GM12878 (cell line): ENCODE results near the gene TMEM131L. TPM values are rescaled to one million over a fixed set of nuclear protein-coding genes. Genes with fewer than 3 reads are reported as not detected.

Experiments
- BCL11A ChIP-seq: IDR thresholded peaks from 2 replicates; pipeline ENCODE4 v1.6.1; 2011; ENCODE audit warnings: low read depth, low read length
- BHLHE40 ChIP-seq, 2 experiments: fragments of 450-650 bp in 1 of 2; IDR thresholded peaks; 2 replicates each; pipeline ENCODE4 v1.6.1; 2011 to 2017; ENCODE audit warnings: low read depth in 2 of 2, borderline replicate concordance in 1 of 2, improper control_type of control experiment in 1 of 2, low read length in 1 of 2, mild to moderate bottlenecking in 1 of 2
- CBFB ChIP-seq: IDR thresholded peaks from 2 replicates; pipeline ENCODE4 v1.6.1; 2016; ENCODE audit warnings: antibody characterized with exemption, low read depth
- E2F4 ChIP-seq: IDR thresholded peaks from 2 replicates; pipeline ENCODE4 v1.6.1; 2012; ENCODE audit warnings: low read depth, low read length, improper control_type of control experiment
- IKZF2 ChIP-seq, 2 experiments: fragments of 450-650 bp; IDR thresholded peaks; 2 replicates each; pipeline ENCODE4 v1.6.1; 2017; ENCODE audit warnings: mild to moderate bottlenecking in 2 of 2, moderate library complexity in 2 of 2
- KAT2A ChIP-seq: conservative IDR thresholded peaks from 2 replicates; pipeline ENCODE4 v1.6.1; 2011; ENCODE audit warnings: low read depth, low read length; ENCODE audit not compliant: control insufficient read depth
- KLF5 ChIP-seq: fragments of 450-650 bp; IDR thresholded peaks from 2 replicates; pipeline ENCODE4 v1.6.1; 2014; ENCODE audit warnings: mild to moderate bottlenecking; ENCODE audit not compliant: partially characterized antibody
- MTA3 ChIP-seq: IDR thresholded peaks from 2 replicates; pipeline ENCODE4 v1.6.1; 2012; ENCODE audit warnings: low read length, inconsistent platforms, borderline replicate concordance
- PBX3 ChIP-seq: IDR thresholded peaks from 2 replicates; pipeline ENCODE4 v1.6.1; 2011; ENCODE audit warnings: mild to moderate bottlenecking, low read depth, low read length, moderate library complexity; ENCODE audit not compliant: insufficient replicate concordance
- PKNOX1 ChIP-seq: fragments of 450-650 bp; IDR thresholded peaks from 2 replicates; pipeline ENCODE4 v1.6.1; 2016; ENCODE audit warnings: mild to moderate bottlenecking
- ZBTB40 ChIP-seq: fragments of 450-650 bp; IDR thresholded peaks from 2 replicates; pipeline ENCODE4 v1.6.1; 2016; ENCODE audit warnings: mild to moderate bottlenecking, moderate library complexity, borderline replicate concordance
- ZNF622 ChIP-seq: fragments of 450-650 bp; IDR thresholded peaks from 2 replicates; pipeline ENCODE4 v1.6.1; 2017; ENCODE audit warnings: mild to moderate bottlenecking, inconsistent platforms
- polyA plus RNA-seq, 11 experiments: library from polyadenylated mRNA; depleted of rRNA in 4 of 11; unstranded in 6 of 11; stranded (reverse) in 5 of 11; fragments of >200 nt; fragmentation: Nextera tagmentation in 4 of 11; fragmentation: Illumina TruSeq in 1 of 11; extraction: Ambion mirVana in 4 of 11; extraction: Trizol in 1 of 11; gene quantifications; 1 replicate in 1 of 11; 2 replicates in 10 of 11; pipeline versions ENCODE4 v1.2.1 to v1.2.3, GENCODE V29; 2011 to 2016; ENCODE audit warnings: inconsistent platforms in 2 of 11, missing spikeins in 2 of 11, low read depth in 1 of 11
- total RNA-seq, 4 experiments: library from RNA; depleted of rRNA in 3 of 4; stranded (reverse); fragments of >200 nt in 3 of 4; fragmentation: Illumina TruSeq in 1 of 4; extraction: Trizol in 1 of 4; gene quantifications; 2 replicates each; pipeline versions ENCODE4 v1.2.1 to v1.2.3, GENCODE V29; 2013 to 2021

Gene TMEM131L
- total and polyA plus RNA-seq, 10 of the 15 experiments (the other 5 are each of a cell fraction or from before 2014, with no cell fraction given): 8.5 to 101 (median 74.4) TPM

GRCh38 chr4:153476829-153477574, 10.8 kb downstream of the TMEM131L start (continued):
- TF ChIP-seq BHLHE40 (IDR thresholded peaks at IDR 0.05; ENCODE audit: borderline replicate concordance in 1 of 2, low read depth in 2 of 2, low read length in 1 of 2): peak; percentile 67 to 69; a peak in 3 of 4 replicates
- no peak for TF ChIP-seq PKNOX1
- no peak for TF ChIP-seq ZNF622
- TF ChIP-seq BCL11A: no peak
- TF ChIP-seq PBX3: no peak
- TF ChIP-seq KLF5: no peak
- no peak for TF ChIP-seq MTA3
- TF ChIP-seq E2F4: no peak
- no peak for TF ChIP-seq KAT2A
- no peak for TF ChIP-seq ZBTB40
- 0 out of 4 replicates have a peak, but pooled peaks of 1 of the 2 experiments have one; percentile 31 for TF ChIP-seq IKZF2 (IDR thresholded peaks at IDR 0.05)
- TF ChIP-seq CBFB: no peak
